GM19468 (cell line): Measurements from ENCODE around the gene BMP7.
"Not testable (repeated sequence)": the region's sequence is repeated elsewhere in the genome, so short reads cannot be mapped to it uniquely, and the experiment has no call there.

Experiments
- ATAC-seq: cut with Tn5 transposase; IDR thresholded peaks from one replicate; pipeline ENCODE4 v1.9.1; 2021; ENCODE audit warnings: mild to moderate bottlenecking, moderate library complexity, moderate number of reproducible peaks; ENCODE audit not compliant: unreplicated experiment; ENCODE audit errors: extremely low read depth

Gene BMP7

DNA sequence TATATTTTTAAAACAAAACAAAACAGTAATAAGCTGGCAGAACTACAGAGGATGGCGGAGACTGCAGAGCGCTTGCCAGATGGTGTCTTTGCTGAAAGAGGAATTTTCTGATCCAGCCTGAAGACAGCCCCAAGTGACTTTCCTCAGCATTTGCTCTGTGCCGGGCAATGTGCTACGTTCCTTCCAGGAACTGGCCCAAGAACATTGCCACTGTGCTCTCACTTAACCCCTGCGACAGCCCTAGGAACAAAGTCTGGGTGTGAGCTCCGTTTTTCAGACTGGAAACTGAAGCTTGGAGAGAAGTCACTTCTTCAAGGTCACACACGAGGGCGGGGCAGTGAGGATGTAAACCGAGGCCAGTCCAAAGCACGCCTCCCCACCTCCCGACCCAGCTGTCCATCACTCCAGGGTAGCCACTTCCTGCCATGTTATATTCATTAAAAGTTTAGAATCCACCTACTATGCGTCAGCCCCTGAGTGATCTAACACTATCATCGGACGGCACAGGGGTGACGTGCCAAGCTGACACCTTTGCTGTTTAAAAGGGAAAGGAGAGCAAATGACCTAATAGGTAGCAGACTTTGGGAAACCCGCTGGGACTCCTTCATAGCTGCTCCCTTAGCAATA, 22.3 kb upstream of the BMP7 start:
- ATAC-seq: no peak

DNA sequence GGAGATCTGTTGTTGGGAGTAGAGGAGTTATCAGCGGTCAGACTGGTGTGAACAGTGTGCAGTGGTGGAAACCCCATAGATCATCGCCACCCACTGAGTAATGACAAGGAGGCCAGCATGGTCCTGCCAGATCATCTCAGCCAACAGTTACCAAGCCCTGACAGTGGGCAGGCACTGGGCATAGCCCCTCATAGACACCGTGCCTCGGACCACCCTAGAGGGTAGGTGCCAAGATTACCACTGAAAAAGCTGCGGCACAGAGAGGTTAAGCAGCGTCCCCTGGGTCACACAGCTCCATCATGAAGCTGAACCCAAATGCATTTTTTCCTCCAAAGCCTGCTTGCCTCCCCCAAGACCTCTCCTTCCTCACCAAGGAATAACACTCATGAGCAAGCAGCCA, 21.5 kb upstream of the BMP7 start:
- no peak for ATAC-seq

DNA sequence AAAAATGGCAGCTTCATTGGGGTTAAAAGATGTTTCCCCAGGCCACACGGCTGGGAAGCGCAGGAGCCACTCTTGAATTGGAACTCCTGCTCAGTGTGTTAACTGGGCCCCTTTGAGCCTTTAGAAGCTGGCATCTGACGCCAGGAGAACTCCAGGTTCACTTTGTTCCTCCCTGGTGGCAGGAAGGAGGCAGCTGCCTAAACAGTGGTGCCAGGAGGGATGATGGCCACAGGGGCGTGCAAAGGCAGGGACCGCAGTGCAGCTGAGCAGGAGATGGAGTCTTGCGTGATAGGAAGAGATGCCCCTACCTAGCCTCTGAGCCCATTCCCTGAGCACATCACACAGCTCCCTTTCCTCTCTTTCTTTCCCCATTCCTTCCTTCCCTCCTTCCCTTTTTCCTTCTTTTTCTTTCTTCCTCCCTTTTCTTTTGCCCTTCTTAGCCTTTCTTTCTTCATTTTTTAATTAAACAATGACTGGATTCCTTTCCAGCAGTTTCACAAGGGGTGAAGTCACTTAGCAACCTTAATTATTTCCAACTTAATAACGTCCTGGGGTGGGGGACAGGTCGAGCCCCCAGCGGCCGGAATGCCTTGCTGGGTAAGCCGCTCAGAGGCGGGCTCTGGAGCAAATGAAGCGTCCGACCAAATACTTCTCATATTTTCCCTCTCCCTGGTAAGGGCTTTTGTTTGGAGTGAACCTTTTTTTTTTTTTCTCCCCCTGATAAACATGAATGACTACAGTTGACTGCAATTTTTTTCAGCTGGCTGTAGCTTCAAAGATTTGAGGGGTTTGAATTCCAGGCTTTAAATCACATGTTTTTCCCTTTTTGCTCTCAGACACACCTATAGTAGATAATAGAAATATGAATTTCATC, 20.8 kb upstream of the BMP7 start:
- no peak for ATAC-seq

DNA sequence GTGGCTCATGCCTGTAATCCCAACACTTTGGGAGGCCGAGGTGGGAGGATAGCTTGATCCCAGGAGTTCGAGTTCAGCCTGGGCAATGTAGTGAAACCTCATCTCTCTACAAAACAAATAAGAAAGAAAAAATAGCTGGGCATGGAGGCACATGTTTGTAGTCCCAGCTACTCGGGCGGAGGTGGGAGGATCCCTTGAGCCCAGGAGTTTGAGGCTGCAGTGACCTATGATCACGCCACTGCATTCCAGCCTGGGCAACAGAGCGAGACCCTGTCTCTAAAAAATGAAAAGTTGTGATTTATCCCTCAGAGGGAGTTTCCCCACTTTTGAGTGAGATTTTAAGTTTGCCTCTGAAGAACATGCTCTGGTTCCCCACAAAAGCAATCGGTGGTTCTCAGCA, 17.4 kb upstream of the BMP7 start:
- no peak for ATAC-seq

DNA sequence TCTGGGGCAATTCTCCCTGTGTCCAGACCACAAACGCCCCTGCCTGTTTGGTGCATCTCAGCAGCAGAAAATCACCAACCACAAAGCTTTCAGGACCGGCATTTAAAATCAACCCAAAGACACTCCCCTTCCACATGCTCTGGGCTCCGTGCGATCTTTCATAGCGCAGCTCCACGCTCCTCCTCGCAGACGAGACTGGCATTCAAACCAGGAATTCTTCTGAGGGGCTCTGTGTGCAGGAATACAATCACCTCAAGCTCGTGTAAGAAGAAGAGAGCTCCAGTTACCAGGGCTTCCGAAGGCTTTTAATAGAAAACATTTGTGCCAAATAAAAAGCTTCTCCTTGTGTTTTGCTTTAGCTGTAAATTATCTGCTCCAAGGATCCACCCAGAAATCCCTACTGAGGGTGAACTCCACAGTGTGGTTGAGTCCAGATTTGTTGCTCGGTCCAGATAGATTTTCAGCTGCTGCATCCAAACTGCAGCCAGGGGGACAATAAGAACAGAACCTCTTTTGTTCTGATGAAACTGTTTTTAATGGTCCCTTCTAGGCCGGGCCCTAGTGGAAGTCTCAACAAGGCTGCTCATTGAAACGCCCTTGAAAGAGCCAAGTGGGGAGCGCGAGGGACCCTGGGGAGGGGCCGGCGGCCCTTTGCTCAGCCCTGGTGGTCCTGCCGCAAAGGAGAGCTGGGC, 16.4 kb upstream of the BMP7 start:
- ATAC-seq: no peak

DNA sequence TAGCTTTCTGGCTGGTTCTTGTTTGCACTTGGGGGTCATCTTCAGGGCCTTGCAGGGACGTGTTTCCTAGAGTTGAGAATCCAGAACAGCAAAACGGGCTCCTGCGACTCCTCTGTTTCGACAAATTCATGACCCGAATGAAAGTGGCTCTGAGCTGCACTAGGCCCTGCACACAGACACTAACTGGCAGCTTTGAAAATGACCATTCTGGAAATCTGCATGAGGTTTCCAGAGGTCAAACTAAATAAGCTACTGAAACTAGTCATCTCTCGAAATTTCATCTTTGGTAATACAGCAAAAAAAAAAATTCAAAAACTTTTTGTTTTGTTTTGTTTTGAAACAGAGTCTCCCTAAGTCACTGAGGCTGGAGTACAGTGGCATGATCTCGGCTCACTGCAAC, 15.5 kb upstream of the BMP7 start:
- ATAC-seq: no peak

DNA sequence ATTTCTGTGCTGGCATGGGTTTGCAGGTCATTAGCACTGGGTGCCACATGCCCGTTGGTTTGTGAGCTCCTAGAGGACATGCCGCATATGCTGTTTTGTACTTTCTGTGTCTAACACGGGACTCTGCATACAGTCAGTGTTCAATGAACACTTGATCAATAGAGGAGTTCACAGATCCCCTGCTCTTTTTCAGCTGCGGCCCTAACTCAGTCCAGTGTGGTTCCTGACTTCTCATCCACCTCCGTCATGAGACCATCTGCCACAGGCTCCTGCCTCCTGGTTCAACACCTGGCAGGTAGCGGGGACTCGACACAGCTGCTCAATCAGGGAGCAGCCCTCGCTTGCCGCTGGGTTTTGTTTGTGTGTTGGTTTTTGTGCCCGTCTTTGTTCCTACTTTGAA, 13.8 kb upstream of the BMP7 start:
- no peak for ATAC-seq

DNA sequence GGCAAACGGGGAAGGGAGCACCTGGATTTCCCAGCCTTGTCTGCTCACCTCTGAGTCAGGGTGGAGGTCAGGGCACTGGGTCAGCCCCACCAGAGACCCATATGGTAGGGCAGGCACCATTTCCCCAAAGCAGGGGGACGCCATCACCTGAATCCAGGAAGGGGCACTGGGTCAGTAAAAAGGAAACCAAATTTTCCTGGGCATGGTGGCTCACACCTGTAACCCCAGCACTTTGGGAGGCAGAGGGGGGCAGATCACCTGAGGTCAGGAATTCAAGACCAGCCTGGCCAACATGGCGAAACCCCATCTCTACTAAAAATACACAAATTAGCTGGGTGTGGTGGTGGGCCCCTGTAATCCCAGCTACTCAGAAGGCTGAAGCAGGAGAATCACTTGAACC, 13.1 kb upstream of the BMP7 start:
- not testable (repeated sequence) for ATAC-seq

DNA sequence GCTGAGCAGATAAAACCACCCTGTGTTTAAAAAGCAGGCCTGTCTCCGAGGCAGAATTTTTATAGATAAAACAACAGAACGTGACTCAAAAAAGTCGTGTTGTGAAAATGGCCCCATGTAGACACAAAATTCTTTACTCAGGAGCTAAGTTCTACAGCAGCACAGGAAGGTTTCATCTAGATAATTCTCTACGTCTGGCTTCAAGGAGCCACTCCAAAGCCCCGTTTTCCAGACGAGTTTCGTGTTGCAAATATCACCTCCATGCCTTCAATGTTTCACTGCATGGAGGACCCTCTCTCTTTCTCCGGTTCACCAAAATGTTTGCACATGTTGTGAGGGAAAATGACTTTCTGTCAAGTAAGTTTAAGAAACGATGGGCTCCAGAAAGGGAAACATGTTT, 12.0 kb upstream of the BMP7 start:
- no peak for ATAC-seq

DNA sequence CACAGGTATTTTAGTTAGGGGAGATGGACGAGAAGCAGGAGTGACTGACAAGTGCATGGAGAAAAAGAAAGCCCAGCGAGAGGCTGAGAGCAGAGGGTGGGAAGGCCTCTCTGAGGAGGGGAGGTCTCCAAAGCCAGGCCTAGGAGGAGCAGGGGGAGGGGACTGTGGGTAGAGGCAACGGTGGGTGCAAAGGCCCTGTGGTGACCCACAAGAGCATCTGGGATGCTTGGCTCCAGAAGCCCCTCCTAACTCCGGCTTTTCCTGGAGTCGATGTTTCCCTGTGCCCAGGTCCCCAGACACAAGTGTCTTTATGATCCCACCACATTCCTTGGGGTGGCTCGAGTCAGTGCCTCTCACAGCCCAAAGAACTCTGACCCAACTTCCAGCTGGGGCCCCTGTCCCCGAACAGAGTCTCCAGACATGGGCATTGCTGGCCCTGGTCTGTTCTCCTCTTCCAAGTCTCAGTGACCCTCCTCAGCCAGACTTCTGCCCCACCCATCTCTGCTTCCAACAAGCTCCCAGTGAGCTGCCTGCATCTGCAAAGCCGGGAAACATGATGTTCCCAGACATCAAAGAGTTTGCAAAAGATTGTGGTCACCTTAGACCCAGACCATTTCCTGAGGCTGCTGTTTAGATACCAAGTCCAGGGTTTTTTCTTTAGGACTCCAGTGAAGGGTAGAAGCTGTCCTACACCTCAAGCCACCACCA, 11.1 kb upstream of the BMP7 start:
- no peak for ATAC-seq

DNA sequence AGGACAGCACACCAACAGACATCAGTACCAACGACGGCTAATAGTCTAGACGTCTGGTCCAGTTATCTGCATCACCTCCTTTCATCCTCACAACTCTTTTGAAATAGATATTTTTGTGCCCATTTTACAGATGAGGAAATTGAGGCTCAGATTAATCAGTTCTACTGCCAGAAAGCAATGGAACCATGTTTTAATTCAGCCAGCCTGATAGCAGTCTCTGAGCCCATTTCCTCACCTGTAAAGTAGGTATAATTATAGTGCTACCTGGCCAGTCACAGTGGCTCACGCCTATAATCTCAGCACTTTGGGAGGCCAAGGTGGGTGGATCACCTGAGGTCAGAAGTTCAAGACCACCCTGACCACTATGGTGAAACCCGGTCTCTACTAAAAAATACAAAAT, 9.8 kb upstream of the BMP7 start:
- ATAC-seq: no peak

DNA sequence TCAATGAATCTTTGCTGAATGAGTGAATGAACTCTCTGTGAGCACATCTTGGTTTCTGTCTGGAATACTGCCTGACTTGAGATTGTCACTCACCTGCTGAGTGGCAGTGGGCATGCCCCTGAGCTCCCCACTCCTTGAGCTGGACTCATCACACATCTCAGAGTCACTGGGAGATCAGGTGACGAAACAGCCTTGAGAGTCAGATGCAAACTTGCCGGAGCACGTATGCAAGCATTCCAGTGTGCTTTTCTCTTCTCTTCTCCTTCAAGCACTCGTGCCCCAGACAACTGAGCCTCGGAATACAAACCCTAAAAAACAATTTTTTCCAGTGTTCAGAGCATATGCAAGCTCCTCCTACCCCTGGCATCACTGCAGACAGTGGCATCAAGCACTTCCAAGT, 9.4 kb upstream of the BMP7 start:
- no peak for ATAC-seq

DNA sequence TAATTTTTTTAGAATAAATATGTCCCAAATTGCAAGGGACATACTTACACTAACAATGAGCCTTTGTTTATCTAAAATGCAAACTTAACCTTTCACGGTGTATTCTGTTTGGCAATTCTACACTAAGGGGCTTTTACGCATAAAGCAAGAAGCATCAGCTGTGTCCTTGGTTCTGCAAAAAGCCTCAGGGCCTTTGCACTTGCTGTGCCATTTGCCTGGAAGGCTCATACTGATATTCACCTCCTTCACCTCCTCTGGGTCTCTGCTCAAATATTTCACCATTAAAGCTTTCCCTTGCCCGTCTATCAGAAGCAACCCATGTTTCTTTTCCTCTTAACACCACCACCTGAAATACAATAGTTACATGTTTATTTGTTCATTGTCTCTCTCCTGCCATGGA, 8.9 kb upstream of the BMP7 start:
- no peak for ATAC-seq

DNA sequence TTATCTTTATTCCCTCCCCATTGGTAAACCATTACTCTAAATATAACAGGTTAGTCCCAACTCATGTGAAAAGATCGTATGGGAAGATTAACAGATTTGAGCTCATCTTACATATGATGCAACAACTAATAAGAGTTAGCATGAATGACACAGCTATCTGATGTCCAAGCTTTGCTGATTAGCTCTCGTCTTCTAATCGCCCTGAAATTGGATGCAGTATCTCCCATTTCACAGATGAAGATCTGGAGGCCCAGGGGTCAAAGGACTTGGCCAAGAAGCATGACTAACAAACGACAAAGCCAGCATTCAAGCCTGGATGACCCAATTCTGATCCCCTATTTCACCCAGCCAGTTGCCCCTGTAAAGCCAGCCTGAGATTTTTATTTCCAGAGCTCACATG, 8.4 kb upstream of the BMP7 start:
- ATAC-seq: no peak

DNA sequence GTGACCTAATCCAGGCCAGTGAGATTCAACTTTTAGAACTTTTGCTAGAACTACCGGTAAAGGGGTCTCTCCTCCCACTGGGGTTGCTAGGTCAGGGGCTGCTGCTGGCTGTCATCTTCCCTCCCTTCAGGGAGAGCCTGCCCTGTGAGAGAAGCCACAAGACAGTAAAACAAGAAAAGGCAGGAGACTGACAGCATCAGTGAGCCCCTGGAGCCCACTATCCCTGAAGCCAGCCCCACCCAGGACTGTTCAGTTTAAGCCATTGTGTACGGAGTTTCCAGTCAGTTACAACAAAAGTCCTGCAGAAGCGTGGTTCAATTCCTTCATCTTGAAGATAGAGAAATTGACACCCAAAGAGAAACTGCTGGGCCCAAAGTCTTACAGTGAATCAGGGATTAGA, 7.9 kb upstream of the BMP7 start:
- no peak for ATAC-seq

DNA sequence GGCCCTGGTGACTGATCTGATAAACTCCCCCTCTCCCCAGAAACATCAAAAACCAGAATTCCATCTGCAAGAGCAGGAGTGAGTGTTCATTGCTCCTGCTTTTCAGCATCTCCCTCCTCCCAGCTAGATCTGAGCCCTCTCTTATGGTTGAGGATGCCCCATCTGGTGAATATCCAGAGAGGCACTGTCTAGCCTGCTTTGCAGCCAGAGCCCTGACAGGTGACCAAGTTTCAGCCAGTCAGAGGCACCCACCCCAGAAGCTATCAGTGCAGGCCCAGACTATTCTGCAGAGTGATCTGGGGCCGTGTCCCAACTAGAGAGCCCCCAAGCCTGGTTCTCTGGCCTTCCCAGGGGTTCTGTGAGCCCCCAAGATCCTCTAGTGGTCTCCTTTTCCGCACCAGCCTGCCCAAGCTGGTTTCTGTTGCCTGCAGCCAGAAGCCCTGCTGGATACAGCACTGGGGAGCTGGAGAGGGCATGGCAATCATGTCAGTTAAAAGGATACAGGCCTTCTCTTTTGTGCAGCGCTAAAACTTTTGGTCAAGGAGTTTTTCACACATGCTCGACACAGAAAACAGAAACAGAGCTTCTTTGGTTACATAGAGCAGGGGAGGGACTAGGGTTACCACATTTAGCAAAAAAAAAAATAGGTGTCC, 6.6 kb upstream of the BMP7 start:
- ATAC-seq: no peak

DNA sequence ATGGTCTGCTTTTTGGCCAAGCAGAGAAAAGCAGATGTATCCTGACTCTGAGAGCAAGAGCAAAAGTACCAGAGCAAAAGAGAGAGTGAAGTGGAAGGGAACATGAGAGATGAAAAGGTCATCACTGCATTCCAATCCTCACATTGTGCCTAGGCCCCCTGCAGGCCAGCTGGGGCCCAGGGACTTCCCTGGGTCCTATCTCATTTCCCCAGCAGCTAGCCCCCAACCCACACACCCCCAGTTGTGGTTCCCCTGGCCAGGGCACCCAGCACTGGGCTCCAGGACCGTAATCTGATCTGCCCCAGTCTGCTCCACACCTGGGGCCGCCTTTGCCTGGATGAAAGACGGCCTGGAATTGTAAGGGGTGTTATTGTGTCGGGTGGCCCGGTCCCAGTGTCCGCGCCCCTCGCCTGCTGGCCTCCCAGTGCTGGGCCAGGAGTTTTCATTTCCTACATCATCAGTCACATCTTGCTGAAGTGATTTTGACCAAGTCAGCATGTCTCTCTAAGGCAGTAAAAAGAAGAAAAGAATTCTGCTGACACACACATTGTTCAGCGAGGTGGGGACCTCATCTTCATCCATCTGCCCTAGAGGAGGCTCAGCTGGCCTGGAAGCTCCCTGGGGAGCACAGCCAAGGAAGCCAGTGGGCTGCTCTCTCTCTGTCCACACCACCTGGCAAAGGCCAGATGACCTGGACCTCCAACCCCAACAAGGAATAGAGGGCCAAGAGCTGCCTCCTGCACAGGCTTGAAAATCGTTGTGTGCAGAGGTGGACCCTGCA, 4.0 kb upstream of the BMP7 start:
- ATAC-seq: no peak

DNA sequence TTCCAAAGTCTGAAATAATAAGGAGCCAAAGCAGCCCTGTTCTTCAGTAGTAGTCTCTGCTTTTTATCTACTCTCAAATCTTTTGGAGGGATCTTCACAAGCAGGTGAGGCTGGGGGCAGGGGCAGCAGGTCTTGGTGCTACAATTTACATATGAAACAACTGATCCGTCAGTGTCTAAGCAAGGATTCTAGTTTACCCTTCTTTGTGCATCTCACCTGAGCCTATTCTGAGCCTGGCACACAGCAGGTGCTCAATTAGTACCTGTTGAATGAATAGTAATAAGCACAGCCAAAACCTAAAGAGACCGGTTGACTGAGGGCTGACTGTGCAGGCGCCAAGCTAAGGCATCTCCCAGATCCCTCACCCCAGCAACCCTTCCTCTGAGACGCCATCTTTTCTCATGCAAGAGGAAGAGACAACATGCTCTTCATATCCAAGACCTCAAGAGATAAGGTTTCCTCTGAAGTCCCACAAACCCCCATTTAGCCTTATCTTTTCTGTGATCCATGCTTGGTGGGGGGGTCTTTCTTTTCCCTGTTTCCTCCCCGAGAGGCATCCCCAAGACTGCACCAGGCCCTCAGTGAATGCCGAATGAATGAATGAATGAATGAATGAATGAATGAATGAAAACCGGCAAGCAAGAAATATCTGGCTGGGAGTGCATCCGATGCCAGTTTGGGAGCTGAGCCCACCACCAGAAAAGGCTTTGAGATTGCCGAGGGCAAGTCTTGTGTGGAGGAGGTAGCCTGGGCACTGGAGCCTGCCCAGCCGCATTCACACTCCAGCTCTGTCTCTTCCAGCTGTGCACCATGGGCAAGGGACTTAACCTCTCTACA, 2.9 kb upstream of the BMP7 start:
- no peak for ATAC-seq
